Mesothelial cell of epicardium (in vitro differentiated cells): ENCODE measurements around the gene STRIT1. TPM values are rescaled to one million over a fixed set of nuclear protein-coding genes. Genes with fewer than 3 reads are reported as not detected.
A peak's percentile ranks its signal among the peaks of the same experiment; 100 is the strongest.

Source experiments
- DNase-seq, 2 experiments: peaks; one replicate each; pipeline ENCODE4 v3.0.0; 2021; ENCODE audit warnings: low spot score in 2 of 2; ENCODE audit not compliant: unreplicated experiment in 2 of 2
- H3K27ac Mint-ChIP-seq: 2 replicates; pipeline ENCODE4 v1.8.0; 2021; ENCODE audit warnings: mixed read lengths
- H3K27me3 Mint-ChIP-seq: 2 replicates; pipeline ENCODE4 v1.8.0; 2021; ENCODE audit warnings: low read depth, mixed read lengths
- H3K36me3 Mint-ChIP-seq: 2 replicates; pipeline ENCODE4 v1.8.0; 2021; ENCODE audit warnings: mixed read lengths
- H3K4me1 Mint-ChIP-seq: 2 replicates; pipeline ENCODE4 v1.8.0; 2021; ENCODE audit warnings: mixed read lengths
- H3K4me3 Mint-ChIP-seq: 2 replicates; pipeline ENCODE4 v1.8.0; 2021; ENCODE audit warnings: mild to moderate bottlenecking, moderate library complexity, mixed read lengths
- H3K9me3 Mint-ChIP-seq: 2 replicates; pipeline ENCODE4 v1.8.0; 2021; ENCODE audit warnings: mixed read lengths
- total RNA-seq: library from RNA; stranded (reverse); gene quantifications from 3 replicates; pipeline ENCODE4 v1.2.1, GENCODE V29; 2021
- TF ChIP-seq, protein P1 (sequence below): fragments of 200-600 bp; sonication (generic); IDR thresholded peaks from one replicate; pipeline ENCODE4 v1.5.0; 2021; ENCODE audit warnings: antibody characterized with exemption; ENCODE audit not compliant: unreplicated experiment

Gene STRIT1
- total RNA-seq: not detected in 3 replicates

GRCh38 chr3:155293516-155293915, at the start of gene STRIT1:
Gene STRIT1 (minus strand): TSS chr3:155293683.
- H3K27me3 Mint-ChIP-seq: no peaks in the 10 kb centered on the region
- H3K36me3 Mint-ChIP-seq: peaks cover 5% of the 10 kb centered on the region

GRCh38 chr3:155342344-155342743, 48.9 kb upstream of the STRIT1 start:
- peaks cover 7% of the 10 kb centered on the region for H3K4me1 Mint-ChIP-seq
- H3K27me3 Mint-ChIP-seq: peaks cover 3% of the 10 kb centered on the region
- H3K36me3 Mint-ChIP-seq: no peaks in the 10 kb centered on the region
- H3K4me3 Mint-ChIP-seq: no peak overlapping the region
- H3K27ac Mint-ChIP-seq: no peak overlapping the region
- TF ChIP-seq, protein P1, sequence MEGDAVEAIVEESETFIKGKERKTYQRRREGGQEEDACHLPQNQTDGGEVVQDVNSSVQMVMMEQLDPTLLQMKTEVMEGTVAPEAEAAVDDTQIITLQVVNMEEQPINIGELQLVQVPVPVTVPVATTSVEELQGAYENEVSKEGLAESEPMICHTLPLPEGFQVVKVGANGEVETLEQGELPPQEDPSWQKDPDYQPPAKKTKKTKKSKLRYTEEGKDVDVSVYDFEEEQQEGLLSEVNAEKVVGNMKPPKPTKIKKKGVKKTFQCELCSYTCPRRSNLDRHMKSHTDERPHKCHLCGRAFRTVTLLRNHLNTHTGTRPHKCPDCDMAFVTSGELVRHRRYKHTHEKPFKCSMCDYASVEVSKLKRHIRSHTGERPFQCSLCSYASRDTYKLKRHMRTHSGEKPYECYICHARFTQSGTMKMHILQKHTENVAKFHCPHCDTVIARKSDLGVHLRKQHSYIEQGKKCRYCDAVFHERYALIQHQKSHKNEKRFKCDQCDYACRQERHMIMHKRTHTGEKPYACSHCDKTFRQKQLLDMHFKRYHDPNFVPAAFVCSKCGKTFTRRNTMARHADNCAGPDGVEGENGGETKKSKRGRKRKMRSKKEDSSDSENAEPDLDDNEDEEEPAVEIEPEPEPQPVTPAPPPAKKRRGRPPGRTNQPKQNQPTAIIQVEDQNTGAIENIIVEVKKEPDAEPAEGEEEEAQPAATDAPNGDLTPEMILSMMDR: no peak
- DNase-seq: no peak
- no peaks in the 10 kb centered on the region for H3K9me3 Mint-ChIP-seq

More at GRCh38 chr3:155293516-155293915, at the start of gene STRIT1:
- no peak within 1 kb of the TSS for H3K27ac Mint-ChIP-seq
- no peak for DNase-seq
- no peaks in the 10 kb centered on the region for H3K4me1 Mint-ChIP-seq
- H3K9me3 Mint-ChIP-seq: peaks cover 19% of the 10 kb centered on the region
- TF ChIP-seq, protein P1: no peak
- H3K4me3 Mint-ChIP-seq: no peak within 1 kb of the TSS

DNA sequence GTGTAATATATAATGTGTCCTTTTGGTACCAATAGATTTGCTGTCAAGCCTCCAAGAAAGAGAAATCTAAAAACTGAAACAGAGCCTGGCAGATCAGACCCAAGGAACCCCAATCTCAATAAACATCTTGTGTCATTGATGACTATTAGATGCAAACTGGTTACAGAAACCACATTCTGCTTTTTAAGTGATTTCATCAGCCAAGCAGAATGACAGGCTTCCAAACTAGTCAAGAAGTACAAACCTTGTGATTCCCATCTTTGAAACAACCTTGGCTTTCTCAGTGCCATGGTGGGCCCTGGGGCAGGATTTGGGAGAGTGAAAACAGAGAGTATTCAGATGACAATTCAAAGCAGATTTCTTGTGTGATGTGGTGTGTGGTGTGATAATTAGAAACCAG, 45.6 kb upstream of the STRIT1 start:
- TF ChIP-seq, protein P1: no peak
- Mint-ChIP-seq H3K27ac (no peak overlapping the region), H3K4me1 (peaks cover 11% of the 10 kb centered on the region), H3K9me3 (no peaks in the 10 kb centered on the region), H3K4me3 (no peak overlapping the region), H3K36me3 (no peaks in the 10 kb centered on the region), H3K27me3 (peaks cover 3% of the 10 kb centered on the region)
- DNase-seq: no peak

DNA sequence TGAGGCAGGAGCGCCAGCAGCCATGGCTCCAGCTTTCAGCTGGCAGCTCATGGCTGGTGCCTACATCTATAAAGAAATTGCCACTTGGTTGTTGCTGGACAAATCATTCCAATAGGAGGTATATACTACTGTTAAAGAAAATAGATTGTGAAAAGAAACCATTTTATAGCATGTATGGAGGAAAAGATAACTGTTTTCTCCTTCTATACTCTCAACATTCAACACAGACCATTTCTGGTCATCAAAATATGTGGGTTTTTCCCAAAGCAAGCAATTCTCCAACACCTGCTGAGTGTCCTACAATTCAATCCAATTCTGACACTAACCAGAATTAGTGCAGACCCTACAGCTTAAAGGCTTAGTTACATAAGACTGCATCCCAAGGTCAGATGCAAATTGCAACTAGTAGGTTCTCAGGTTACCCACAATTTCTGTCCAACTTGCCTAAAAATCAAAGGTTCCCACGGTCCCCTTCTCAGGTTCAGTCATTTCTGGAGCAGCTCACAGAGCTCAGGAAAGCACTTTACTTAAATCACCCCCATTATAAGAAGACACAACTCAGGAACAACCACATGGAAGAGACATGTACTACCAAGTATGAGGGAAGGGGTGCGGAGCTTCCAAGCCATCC, 42.4 kb upstream of the STRIT1 start:
- Mint-ChIP-seq H3K36me3 (no peaks in the 10 kb centered on the region), H3K9me3 (no peaks in the 10 kb centered on the region), H3K27ac (no peak overlapping the region), H3K4me1 (peaks cover 3% of the 10 kb centered on the region), H3K27me3 (peaks cover 3% of the 10 kb centered on the region), H3K4me3 (no peak overlapping the region)
- TF ChIP-seq, protein P1: no peak
- no peak for DNase-seq

GRCh38 chr3:155334914-155335723, 41.6 kb upstream of the STRIT1 start:
- H3K27me3 Mint-ChIP-seq: peaks cover 3% of the 10 kb centered on the region
- H3K36me3 Mint-ChIP-seq: no peaks in the 10 kb centered on the region
- H3K4me3 Mint-ChIP-seq: no peak overlapping the region
- H3K4me1 Mint-ChIP-seq: peaks cover 3% of the 10 kb centered on the region
- no peak for DNase-seq
- TF ChIP-seq, protein P1: no peak
- H3K27ac Mint-ChIP-seq: peak overlapping the region; percentile 22
- no peaks in the 10 kb centered on the region for H3K9me3 Mint-ChIP-seq
